HG03159 (cell line): ENCODE measurements around the gene XYLB.

Experiments
- ATAC-seq: cut with Tn5 transposase; IDR thresholded peaks from one replicate; pipeline ENCODE4 v1.9.1; 2021; ENCODE audit warnings: mild to moderate bottlenecking, moderate library complexity; ENCODE audit not compliant: unreplicated experiment

The XYLB gene

GRCh38 chr3:38361496-38361895 is 14.9 kb downstream of the XYLB start:
- no peak for ATAC-seq

- ATAC-seq, result no peak
These were observed 16.2 kb downstream of the XYLB start for GRCh38 chr3:38362825-38363224.

GRCh38 chr3:38364721-38365400 is 18.3 kb downstream of the XYLB start:
- ATAC-seq, result no peak

- no peak for ATAC-seq
These were observed 19.0 kb downstream of the XYLB start for GRCh38 chr3:38365469-38366062.

- ATAC-seq, result no peak
These were observed 19.5 kb downstream of the XYLB start for GRCh38 chr3:38366082-38366481.

- ATAC-seq, result no peak
These were observed 21.2 kb downstream of the XYLB start for GRCh38 chr3:38367779-38368178.

GRCh38 chr3:38368238-38368637 is 21.7 kb downstream of the XYLB start:
- no peak for ATAC-seq

GRCh38 chr3:38369186-38369585 is 22.6 kb downstream of the XYLB start:
- no peak for ATAC-seq

GRCh38 chr3:38370149-38370548 is 23.6 kb downstream of the XYLB start:
- ATAC-seq, result no peak

GRCh38 chr3:38370861-38371260 is 24.3 kb downstream of the XYLB start:
- no peak for ATAC-seq

- no peak for ATAC-seq
These were observed 25.1 kb downstream of the XYLB start for GRCh38 chr3:38371541-38372213.

- no peak for ATAC-seq
These were observed 25.6 kb downstream of the XYLB start for GRCh38 chr3:38372214-38372601.

- ATAC-seq, result no peak
These were observed 27.6 kb downstream of the XYLB start for GRCh38 chr3:38374221-38374620.

- no peak for ATAC-seq
These were observed 28.5 kb downstream of the XYLB start for GRCh38 chr3:38375072-38375471.

GRCh38 chr3:38375488-38376097 is 29.0 kb downstream of the XYLB start:
- ATAC-seq, result no peak

GRCh38 chr3:38376098-38376816 is 29.7 kb downstream of the XYLB start:
- ATAC-seq, result no peak

- ATAC-seq, result no peak
These were observed 32.7 kb downstream of the XYLB start for GRCh38 chr3:38379201-38379770.

- no peak for ATAC-seq
These were observed 36.0 kb downstream of the XYLB start for GRCh38 chr3:38382506-38383080.

- no peak for ATAC-seq
These were observed 36.7 kb downstream of the XYLB start for GRCh38 chr3:38383156-38383875.
